GM12878 (cell line): Measurements from ENCODE around the gene SNAP23. TPM values are rescaled to one million over a fixed set of nuclear protein-coding genes. Genes with fewer than 3 reads are reported as not detected.
A peak's percentile ranks its signal among the peaks of the same experiment; 100 is the strongest.

Source experiments
- ASH2L ChIP-seq: fragments of 300-600, 200-600 bp; sonication (generic); IDR thresholded peaks from 2 replicates; pipeline ENCODE4 v1.6.1; 2017; ENCODE audit warnings: low read depth, mild to moderate bottlenecking, borderline replicate concordance
- CBFB ChIP-seq: IDR thresholded peaks from 2 replicates; pipeline ENCODE4 v1.6.1; 2016; ENCODE audit warnings: antibody characterized with exemption, low read depth
- CBX5 ChIP-seq: sonication (generic); IDR thresholded peaks from 2 replicates; pipeline ENCODE4 v1.6.1; 2016; ENCODE audit warnings: low read depth, moderate library complexity, mild to moderate bottlenecking, inconsistent platforms
- E4F1 ChIP-seq: fragments of 450-650 bp; IDR thresholded peaks from 2 replicates; pipeline ENCODE4 v1.6.1; 2018; ENCODE audit warnings: borderline replicate concordance, mild to moderate bottlenecking; ENCODE audit not compliant: partially characterized antibody
- NR2C1 ChIP-seq: fragments of 450-650 bp; IDR thresholded peaks from 2 replicates; pipeline ENCODE4 v1.6.1; 2017; ENCODE audit warnings: antibody characterized with exemption, mild to moderate bottlenecking, moderate library complexity
- PML ChIP-seq: IDR thresholded peaks from 2 replicates; pipeline ENCODE4 v1.6.1; 2012; ENCODE audit warnings: low read length, inconsistent platforms
- POU2F2 ChIP-seq: IDR thresholded peaks from 3 replicates; pipeline ENCODE4 v1.6.1; 2011; ENCODE audit warnings: low read depth, mild to moderate bottlenecking, low read length, borderline replicate concordance
- RB1 ChIP-seq: fragments of 450-650 bp; formaldehyde crosslinking; IDR thresholded peaks from 2 replicates; pipeline ENCODE4 v1.6.1; 2017; ENCODE audit warnings: mild to moderate bottlenecking, borderline replicate concordance
- RELB ChIP-seq: fragments of 450-650 bp; IDR thresholded peaks from 2 replicates; pipeline ENCODE4 v1.6.1; 2017; ENCODE audit warnings: low read depth, mild to moderate bottlenecking, moderate library complexity
- SP1 ChIP-seq: IDR thresholded peaks from one replicate; pipeline ENCODE4 v1.6.1; 2011; ENCODE audit warnings: low read depth, low read length
- SPI1 ChIP-seq: IDR thresholded peaks from 2 replicates; pipeline ENCODE4 v1.6.1; 2011; ENCODE audit warnings: low read depth, mild to moderate bottlenecking, low read length, moderate library complexity, borderline replicate concordance; ENCODE audit not compliant: insufficient read depth
- ZNF687 ChIP-seq: fragments of 450-650 bp; IDR thresholded peaks from 2 replicates; pipeline ENCODE4 v1.6.1; 2017; ENCODE audit warnings: mild to moderate bottlenecking, moderate library complexity
- polyA plus RNA-seq, 11 experiments: library from polyadenylated mRNA; depleted of rRNA in 4 of 11; unstranded in 6 of 11; stranded (reverse) in 5 of 11; fragments of >200 nt; fragmentation: Nextera tagmentation in 4 of 11; fragmentation: Illumina TruSeq in 1 of 11; extraction: Ambion mirVana in 4 of 11; extraction: Trizol in 1 of 11; gene quantifications; 1 replicate in 1 of 11; 2 replicates in 10 of 11; pipeline versions ENCODE4 v1.2.1 to v1.2.3, GENCODE V29; 2011 to 2016; ENCODE audit warnings: inconsistent platforms in 2 of 11, missing spikeins in 2 of 11, low read depth in 1 of 11
- total RNA-seq, 4 experiments: library from RNA; depleted of rRNA in 3 of 4; stranded (reverse); fragments of >200 nt in 3 of 4; fragmentation: Illumina TruSeq in 1 of 4; extraction: Trizol in 1 of 4; gene quantifications; 2 replicates each; pipeline versions ENCODE4 v1.2.1 to v1.2.3, GENCODE V29; 2013 to 2021

The SNAP23 gene
- total and polyA plus RNA-seq, 10 of the 15 experiments (the other 5 are each of a cell fraction or from before 2014, with no cell fraction given): 51.9 to 127 (median 74.6) TPM

- TF ChIP-seq SP1: peak; percentile 53
- TF ChIP-seq E4F1: no peak
- peak; percentile 75; the same call in 1 of the 2 replicates for TF ChIP-seq PML
- no peak for TF ChIP-seq NR2C1
- TF ChIP-seq POU2F2: no peak
- TF ChIP-seq RB1: 0 out of 2 replicates have a peak, but pooled peaks have one; percentile 34
- no peak for TF ChIP-seq CBX5
- TF ChIP-seq RELB: 0 out of 2 replicates have a peak, but pooled peaks have one; percentile 19
- peak; percentile 79 for TF ChIP-seq SPI1
- TF ChIP-seq ZNF687: peak; percentile 26; the same call in 1 of the 2 replicates
- TF ChIP-seq CBFB: no peak
- TF ChIP-seq ASH2L: no peak; the same call in 1 of the 2 replicates
Measured at GRCh38 chr15:42495361-42496212, at the start of gene SNAP23 (continued).
